Lung (tissue), 12 donors: Measurements from ENCODE around the gene CEP70. TPM values are rescaled to one million over a fixed set of nuclear protein-coding genes. Genes with fewer than 3 reads are reported as not detected.

ENCODE experiments used
- ATAC-seq: fragments of 200-7000 bp; cut with Tn5 transposase; one replicate; pipeline ENCODE4 v1.9.1; 2020; ENCODE audit warnings: moderate number of reproducible peaks; ENCODE audit not compliant: insufficient read depth, low FRiP score
- DNase-seq, 3 donors: peaks; one replicate each; pipeline ENCODE4 v3.0.0-alpha.2; 2013 to 2017
- H3K27ac ChIP-seq, 2 donors: one replicate each; pipeline ENCODE4 v1.5.1; 2013; ENCODE audit warnings: mild to moderate bottlenecking in 2 of 2, moderate library complexity in 2 of 2, control low read depth in 1 of 2, inconsistent platforms in 1 of 2, low read depth in 1 of 2, low read length in 1 of 2
- H3K27me3 ChIP-seq, 3 donors: one replicate each; pipeline ENCODE4 v1.5.1; 2013; ENCODE audit warnings: low read length in 2 of 3; ENCODE audit not compliant: control insufficient read depth in 3 of 3, insufficient read depth in 3 of 3
- H3K36me3 ChIP-seq, 4 donors: one replicate each; pipeline ENCODE4 v1.5.1; 2013; ENCODE audit warnings: low read length in 4 of 4, mild to moderate bottlenecking in 1 of 4, moderate library complexity in 1 of 4; ENCODE audit not compliant: control insufficient read depth in 4 of 4, insufficient read depth in 4 of 4
- H3K4me1 ChIP-seq, 5 donors: one replicate each; pipeline ENCODE4 v1.5.1; 2013; ENCODE audit warnings: low read length in 5 of 5, mild to moderate bottlenecking in 2 of 5, moderate library complexity in 1 of 5; ENCODE audit not compliant: control insufficient read depth in 5 of 5, insufficient read depth in 5 of 5
- H3K4me3 ChIP-seq: one replicate; pipeline ENCODE4 v1.5.1; 2013; ENCODE audit warnings: mild to moderate bottlenecking, control low read depth, moderate library complexity
- H3K9ac ChIP-seq, 2 donors: one replicate each; pipeline ENCODE4 v1.5.1; 2013; ENCODE audit warnings: low read length in 2 of 2, control low read depth in 1 of 2; ENCODE audit not compliant: insufficient read depth in 1 of 2
- H3K9me3 ChIP-seq, 4 donors: one replicate each; pipeline ENCODE4 v1.5.1; 2013; ENCODE audit warnings: low read length in 3 of 4, mild to moderate bottlenecking in 1 of 4, moderate library complexity in 1 of 4; ENCODE audit not compliant: control insufficient read depth in 4 of 4, insufficient read depth in 3 of 4
- WGBS, 2 donors: extraction: QIAGEN DNeasy Blood & Tissue Kit; methylation state at CpG; one replicate each; pipeline ENCODE4 v1.1.7; 2013; 5-methylcytosine and 5-hydroxymethylcytosine counted together
- polyA plus RNA-seq, 2 donors: library from polyadenylated mRNA; stranded (reverse); fragments of 200-250 nt; gene quantifications; one replicate each; pipeline ENCODE4 v1.2.1, GENCODE V29; 2013
- total RNA-seq, 2 donors: library from RNA; depleted of rRNA in 1 of 2; stranded (reverse); fragments of >200 nt in 1 of 2; gene quantifications; one replicate each; pipeline ENCODE4 v1.2.1, GENCODE V29; 2014 to 2021
- TF ChIP-seq, protein P1 (sequence below): IDR thresholded peaks from 2 replicates; pipeline ENCODE4 v1.5.1; 2012; ENCODE audit warnings: mild to moderate bottlenecking; ENCODE audit errors: control extremely low read depth, extremely low read depth
- donor health status: control.
- donor health status: control.
- donor health status: Bipolar disorder and iron deficiency.
- donor health status: healthy.
- donor health status: DM: yes; HTN: yes; CAD: no.

The CEP70 gene
- total and polyA plus RNA-seq, 4 donors: 19.5 to 137 (median 32.5) TPM

DNA sequence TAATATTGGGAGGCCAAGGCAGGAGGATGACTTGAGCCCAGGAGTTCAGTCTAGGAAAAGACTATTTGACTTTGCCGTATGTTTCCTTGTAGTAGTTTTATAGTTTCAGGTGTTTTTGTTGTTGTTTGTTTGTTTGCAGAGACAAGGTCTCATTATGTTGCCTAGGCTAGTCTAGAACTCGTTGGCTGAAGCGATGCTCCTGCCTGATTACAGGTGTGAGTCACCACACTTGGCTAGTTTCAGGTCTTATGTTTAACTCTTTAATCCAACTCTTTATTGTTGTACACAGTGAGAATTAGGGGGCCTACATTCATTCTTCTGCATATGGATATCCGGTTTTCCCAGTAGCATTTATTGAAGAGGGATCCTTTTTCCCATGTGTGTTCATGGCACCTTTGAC lies 46.5 kb upstream of the CEP70 start:
- Histone ChIP-seq H3K27ac (no peak overlapping the region), H3K9ac (no peak overlapping the region), H3K9me3 (peaks cover 0 to 14% (median under 1%) of the 10 kb centered on the region in 4 donors), H3K36me3 (peaks cover 0 to 1% (median 0%) of the 10 kb centered on the region in 4 donors), H3K27me3 (no peaks in the 10 kb centered on the region), H3K4me1 (no peaks in the 10 kb centered on the region), H3K4me3 (no peak overlapping the region)
- DNase-seq (no peak), ATAC-seq (no peak)
- TF ChIP-seq, protein P1, sequence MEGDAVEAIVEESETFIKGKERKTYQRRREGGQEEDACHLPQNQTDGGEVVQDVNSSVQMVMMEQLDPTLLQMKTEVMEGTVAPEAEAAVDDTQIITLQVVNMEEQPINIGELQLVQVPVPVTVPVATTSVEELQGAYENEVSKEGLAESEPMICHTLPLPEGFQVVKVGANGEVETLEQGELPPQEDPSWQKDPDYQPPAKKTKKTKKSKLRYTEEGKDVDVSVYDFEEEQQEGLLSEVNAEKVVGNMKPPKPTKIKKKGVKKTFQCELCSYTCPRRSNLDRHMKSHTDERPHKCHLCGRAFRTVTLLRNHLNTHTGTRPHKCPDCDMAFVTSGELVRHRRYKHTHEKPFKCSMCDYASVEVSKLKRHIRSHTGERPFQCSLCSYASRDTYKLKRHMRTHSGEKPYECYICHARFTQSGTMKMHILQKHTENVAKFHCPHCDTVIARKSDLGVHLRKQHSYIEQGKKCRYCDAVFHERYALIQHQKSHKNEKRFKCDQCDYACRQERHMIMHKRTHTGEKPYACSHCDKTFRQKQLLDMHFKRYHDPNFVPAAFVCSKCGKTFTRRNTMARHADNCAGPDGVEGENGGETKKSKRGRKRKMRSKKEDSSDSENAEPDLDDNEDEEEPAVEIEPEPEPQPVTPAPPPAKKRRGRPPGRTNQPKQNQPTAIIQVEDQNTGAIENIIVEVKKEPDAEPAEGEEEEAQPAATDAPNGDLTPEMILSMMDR: no peak
- 81 to 90% methylated on average over 4 of the region's 4 CpGs for WGBS, 2 donors

GRCh38 chr3:138638641-138639040 lies 44.6 kb upstream of the CEP70 start:
- no peak overlapping the region for H3K4me3 ChIP-seq
- WGBS, 2 donors: 88 to 96% methylated on average over 2 of the region's 2 CpGs
- H3K27me3 ChIP-seq: no peaks in the 10 kb centered on the region
- no peaks in the 10 kb centered on the region for H3K4me1 ChIP-seq
- H3K9ac ChIP-seq: no peak overlapping the region
- TF ChIP-seq, protein P1: no peak
- ATAC-seq (no peak), DNase-seq (peak in 2 of 3 donors; percentile 1 to 4)
- peaks cover 0 to 2% (median 0%) of the 10 kb centered on the region in 4 donors for H3K36me3 ChIP-seq
- peaks cover 0 to 6% (median 0%) of the 10 kb centered on the region in 4 donors for H3K9me3 ChIP-seq
- H3K27ac ChIP-seq: no peak overlapping the region

DNA sequence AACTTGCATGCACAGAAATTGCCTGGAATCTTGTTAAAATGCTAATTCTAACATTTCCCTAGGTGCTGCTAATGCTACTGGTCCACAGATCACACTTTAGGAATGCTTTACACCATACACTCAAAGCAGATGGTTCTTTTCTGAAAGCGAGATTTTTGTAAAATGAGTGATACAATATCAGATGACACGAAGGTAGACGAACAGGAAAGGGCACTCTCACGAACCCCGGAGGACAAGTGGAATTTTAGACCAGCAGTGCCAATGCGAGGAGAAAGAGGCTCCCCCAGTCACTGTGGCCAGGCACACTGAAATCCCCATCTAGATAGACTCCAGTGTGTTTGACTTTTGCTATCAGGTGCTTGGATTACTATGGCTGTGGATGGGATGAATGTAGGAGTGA lies 35.5 kb upstream of the CEP70 start:
- DNase-seq (no peak), ATAC-seq (no peak)
- no peak overlapping the region for H3K9ac ChIP-seq
- 78 to 88% methylated on average over 6 of the region's 6 CpGs for WGBS, 2 donors
- no peak overlapping the region for H3K27ac ChIP-seq
- H3K9me3 ChIP-seq: no peaks in the 10 kb centered on the region
- no peaks in the 10 kb centered on the region for H3K4me1 ChIP-seq
- peaks cover 0 to 9% (median 5%) of the 10 kb centered on the region in 4 donors for H3K36me3 ChIP-seq
- H3K27me3 ChIP-seq: no peaks in the 10 kb centered on the region
- no peak overlapping the region for H3K4me3 ChIP-seq
- TF ChIP-seq, protein P1: no peak
